Muscle layer of duodenum (tissue), 2 donors: ENCODE results near the gene RNASE12.

ENCODE experiments used
- H3K27ac ChIP-seq: one replicate; pipeline ENCODE4 v1.7.0; 2013; ENCODE audit warnings: mild to moderate bottlenecking, low read length
- H3K27me3 ChIP-seq: one replicate; pipeline ENCODE4 v1.7.0; 2013; ENCODE audit warnings: low read depth, mild to moderate bottlenecking, control low read depth, low read length
- H3K36me3 ChIP-seq, 2 donors: one replicate each; pipeline ENCODE4 v1.7.0; 2013; ENCODE audit warnings: low read length in 2 of 2, control low read depth in 1 of 2, mild to moderate bottlenecking in 1 of 2; ENCODE audit not compliant: insufficient read depth in 2 of 2, control insufficient read depth in 1 of 2
- H3K4me1 ChIP-seq, 2 donors: one replicate each; pipeline ENCODE4 v1.7.0; 2013; ENCODE audit warnings: low read length in 2 of 2, mild to moderate bottlenecking in 2 of 2, control low read depth in 1 of 2, moderate library complexity in 1 of 2; ENCODE audit not compliant: insufficient read depth in 2 of 2, control insufficient read depth in 1 of 2
- H3K4me3 ChIP-seq, 2 donors: one replicate each; pipeline ENCODE4 v1.7.0; 2013; ENCODE audit warnings: low read length in 2 of 2, low read depth in 1 of 2, mild to moderate bottlenecking in 1 of 2
- H3K9me3 ChIP-seq, 2 donors: one replicate each; pipeline ENCODE4 v1.7.0; 2013; ENCODE audit warnings: low read length in 2 of 2, control low read depth in 1 of 2, mild to moderate bottlenecking in 1 of 2; ENCODE audit not compliant: control insufficient read depth in 1 of 2
- donor health status: healthy.

The RNASE12 gene

DNA sequence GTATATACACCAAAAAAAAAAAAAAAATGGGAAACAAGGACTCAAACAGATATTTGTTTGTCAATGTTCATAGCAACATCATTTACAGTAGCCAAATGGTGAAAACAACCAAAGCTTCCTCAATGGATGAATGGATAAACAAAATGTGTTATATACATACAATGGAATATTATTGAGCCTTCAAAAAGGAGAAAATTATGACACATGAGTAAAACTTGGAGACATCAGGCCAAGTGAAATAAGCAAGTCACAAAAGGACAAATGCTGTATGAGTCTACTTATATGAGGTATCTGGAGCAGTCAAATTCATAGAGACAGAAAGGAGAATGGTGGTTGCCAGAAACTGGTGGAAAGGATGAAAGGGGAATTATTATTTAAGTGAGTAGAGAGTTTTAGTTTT lies 38.2 kb downstream of the RNASE12 start:
- H3K9me3 ChIP-seq, result no peaks in the 10 kb centered on the region
- H3K4me3 ChIP-seq, result no peak overlapping the region
- no peaks in the 10 kb centered on the region for H3K4me1 ChIP-seq
- no peak overlapping the region for H3K27ac ChIP-seq
- no peaks in the 10 kb centered on the region for H3K27me3 ChIP-seq
- H3K36me3 ChIP-seq, result no peaks in the 10 kb centered on the region

DNA sequence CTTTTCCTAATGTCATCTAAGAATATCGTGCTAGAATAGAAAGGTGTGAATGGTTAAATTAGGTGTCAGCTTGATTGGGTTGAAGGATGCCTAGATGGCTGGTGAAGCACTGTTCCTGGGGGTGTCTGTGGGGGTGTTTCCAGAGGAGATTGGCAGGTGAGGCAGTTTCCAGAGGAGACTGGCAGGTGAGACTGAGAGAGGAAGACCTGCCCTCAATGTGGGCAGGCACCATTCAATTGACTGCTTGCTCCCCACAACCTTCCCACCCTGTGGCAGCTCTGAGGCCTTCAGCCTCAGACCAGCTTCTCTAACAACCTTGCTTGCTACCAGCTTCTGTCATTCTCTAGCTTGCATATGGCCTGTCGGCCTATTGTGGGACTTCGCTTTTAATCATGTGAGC lies 39.6 kb downstream of the RNASE12 start:
- Histone ChIP-seq H3K27me3 (no peaks in the 10 kb centered on the region), H3K27ac (no peak overlapping the region), H3K9me3 (no peaks in the 10 kb centered on the region), H3K4me1 (no peaks in the 10 kb centered on the region), H3K4me3 (no peak overlapping the region), H3K36me3 (no peaks in the 10 kb centered on the region)

DNA sequence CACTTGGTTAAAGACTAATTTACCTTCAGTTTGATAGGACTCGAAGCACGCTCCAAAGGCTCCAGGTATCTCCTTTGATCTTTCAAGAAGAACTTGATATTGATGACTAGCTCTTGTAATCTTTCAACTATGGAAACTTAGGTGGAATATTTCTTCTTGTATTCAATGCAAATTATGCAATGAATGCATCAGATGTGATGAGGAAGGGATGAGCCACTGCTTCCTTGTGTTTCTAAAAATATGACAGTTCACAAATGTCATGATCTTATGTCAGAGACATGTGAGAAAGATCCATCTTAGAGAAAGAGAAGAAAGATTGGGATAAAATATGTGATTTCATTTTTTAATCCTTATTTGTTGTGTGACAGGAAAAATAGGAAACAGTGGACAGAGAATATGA lies 40.2 kb downstream of the RNASE12 start:
- H3K27ac ChIP-seq, result no peak overlapping the region
- H3K4me1 ChIP-seq, result no peaks in the 10 kb centered on the region
- no peaks in the 10 kb centered on the region for H3K9me3 ChIP-seq
- no peak overlapping the region for H3K4me3 ChIP-seq
- H3K36me3 ChIP-seq, result no peaks in the 10 kb centered on the region
- H3K27me3 ChIP-seq, result no peaks in the 10 kb centered on the region

DNA sequence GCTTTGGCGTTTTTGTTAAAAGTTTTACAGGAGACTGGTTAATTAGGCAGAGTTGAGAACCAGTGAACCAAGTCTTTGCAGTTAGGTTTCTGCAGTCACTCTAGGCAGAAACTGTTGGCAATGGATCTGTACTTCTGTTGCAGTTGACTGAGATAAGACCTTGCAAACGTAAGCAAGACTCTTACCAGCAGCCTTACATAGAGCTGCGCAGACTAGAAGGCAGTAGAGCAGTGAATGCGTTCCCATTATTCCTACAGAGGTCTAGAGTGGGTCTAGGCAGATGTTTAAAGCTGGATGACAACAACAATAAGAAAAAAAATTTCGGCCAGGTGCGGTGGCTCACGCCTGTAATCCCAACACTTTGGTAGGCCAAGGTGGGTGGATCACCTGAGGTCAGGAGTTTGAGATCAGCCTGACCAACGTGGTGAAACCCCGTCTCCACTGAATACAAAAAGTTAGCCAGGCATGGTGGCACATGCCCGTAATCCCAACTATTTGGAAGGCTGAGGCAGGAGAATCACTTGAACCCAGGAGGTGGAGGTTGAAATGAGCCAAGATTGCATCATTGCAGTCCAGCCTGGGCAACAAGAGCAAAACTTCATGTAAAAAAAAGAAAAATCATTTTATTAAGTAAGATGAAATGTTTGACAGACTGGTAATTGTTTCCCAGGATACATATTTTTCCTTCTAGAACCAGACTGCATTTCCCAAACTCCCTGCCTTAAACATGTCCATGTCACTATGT lies 42.6 kb downstream of the RNASE12 start:
- H3K9me3 ChIP-seq, result no peaks in the 10 kb centered on the region
- H3K27ac ChIP-seq, result no peak overlapping the region
- no peak overlapping the region for H3K4me3 ChIP-seq
- H3K27me3 ChIP-seq, result no peaks in the 10 kb centered on the region
- no peaks in the 10 kb centered on the region for H3K36me3 ChIP-seq
- H3K4me1 ChIP-seq, result no peaks in the 10 kb centered on the region

DNA sequence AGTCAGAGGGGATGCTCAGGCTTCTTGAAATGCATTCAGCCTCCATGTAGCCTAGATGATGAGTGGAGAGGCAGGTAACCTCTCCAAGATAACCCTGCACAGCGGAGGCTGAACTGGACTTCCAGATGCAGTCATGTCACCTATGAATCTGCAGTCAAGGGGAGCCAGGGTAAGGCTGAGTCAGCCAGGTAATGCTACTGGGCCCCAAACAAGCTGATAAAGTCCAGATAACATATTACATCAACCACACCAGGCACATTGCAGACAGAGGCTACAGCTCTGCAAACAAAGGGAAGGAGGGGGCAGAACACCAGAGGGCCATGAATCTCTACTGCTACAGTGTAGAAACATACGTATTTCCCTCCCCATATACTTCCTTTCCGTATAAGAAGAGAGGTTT lies 44.3 kb downstream of the RNASE12 start:
- no peaks in the 10 kb centered on the region for H3K27me3 ChIP-seq
- H3K9me3 ChIP-seq, result no peaks in the 10 kb centered on the region
- H3K27ac ChIP-seq, result no peak overlapping the region
- no peaks in the 10 kb centered on the region for H3K36me3 ChIP-seq
- no peaks in the 10 kb centered on the region for H3K4me1 ChIP-seq
- no peak overlapping the region for H3K4me3 ChIP-seq
